K562 (cell line): ENCODE results near the gene YIF1A. TPM values are rescaled to one million over a fixed set of nuclear protein-coding genes. Genes with fewer than 3 reads are reported as not detected.

Experiments
- CBX5 ChIP-seq: IDR thresholded peaks from 2 replicates; pipeline ENCODE4 v1.6.1; 2014; ENCODE audit warnings: low read depth, borderline replicate concordance
- CSDE1 ChIP-seq, 2 experiments: fragments of 450-650 bp; IDR thresholded peaks; 2 replicates each; pipeline ENCODE4 v1.6.1; 2016; ENCODE audit warnings: mild to moderate bottlenecking in 1 of 2
- ELF1 ChIP-seq: fragments of 200-800 bp; sonication (Bioruptor generic); IDR thresholded peaks from 2 replicates; pipeline ENCODE4 v1.6.1; 2016; ENCODE audit warnings: missing genetic modification characterization, missing compliant biosample characterization
- L3MBTL2 ChIP-seq: fragments of 450-650 bp; IDR thresholded peaks from 2 replicates; pipeline ENCODE4 v1.6.1; 2016; ENCODE audit warnings: mild to moderate bottlenecking, moderate library complexity
- MBD2 ChIP-seq: sonication (generic); IDR thresholded peaks from 2 replicates; pipeline ENCODE4 v1.6.1; 2016; ENCODE audit warnings: low read depth, borderline replicate concordance
- NR2F6 ChIP-seq: fragments of 450-650 bp; formaldehyde crosslinking; IDR thresholded peaks from 2 replicates; pipeline ENCODE4 v1.4.0; 2020; ENCODE audit warnings: mild to moderate bottlenecking
- NR4A1 ChIP-seq, 2 experiments: fragments of 250-450 bp in 1 of 2; fragments of 450-650 bp in 1 of 2; sonication (Bioruptor Pico) in 1 of 2; IDR thresholded peaks; 2 replicates each; pipeline versions ENCODE4 v1.4.0 to v1.6.1; 2016 to 2020; ENCODE audit warnings: mild to moderate bottlenecking in 2 of 2, missing compliant biosample characterization in 1 of 2, missing genetic modification characterization in 1 of 2, moderate library complexity in 1 of 2
- OTX1 ChIP-seq: fragments of 450-650 bp; formaldehyde crosslinking; IDR thresholded peaks from 2 replicates; pipeline ENCODE4 v1.4.0; 2022; ENCODE audit warnings: mild to moderate bottlenecking
- POLR3G ChIP-seq: IDR thresholded peaks from 2 replicates; pipeline ENCODE4 v1.6.1; 2011; ENCODE audit not compliant: insufficient read length, insufficient replicate concordance; ENCODE audit errors: extremely low read depth
- RBM25 ChIP-seq: fragments of 200-400 bp; formaldehyde crosslinking; IDR thresholded peaks from 2 replicates; pipeline ENCODE4 v1.6.1; 2018; ENCODE audit warnings: low read length, low read depth, moderate library complexity; ENCODE audit not compliant: severe bottlenecking
- TSC22D4 ChIP-seq: fragments of 450-650 bp; IDR thresholded peaks from 2 replicates; pipeline ENCODE4 v1.6.1; 2016; ENCODE audit warnings: missing genetic modification characterization, missing biosample characterization, control low read depth
- XRCC4 ChIP-seq: IDR thresholded peaks from one replicate; pipeline ENCODE4 v1.6.1; 2011; ENCODE audit not compliant: insufficient read depth, insufficient read length; ENCODE audit errors: extremely low read depth
- ZKSCAN3 ChIP-seq: fragments of 250-450 bp; sonication (Bioruptor Pico); IDR thresholded peaks from 2 replicates; pipeline ENCODE4 v1.4.0; 2020
- ZNF444 ChIP-seq: fragments of 250-450 bp; sonication (Bioruptor Pico); IDR thresholded peaks from 2 replicates; pipeline ENCODE4 v1.4.0; 2020; ENCODE audit warnings: mild to moderate bottlenecking, moderate library complexity
- polyA plus RNA-seq, 8 experiments: library from polyadenylated mRNA; depleted of rRNA in 4 of 8; stranded (reverse) in 5 of 8; unstranded in 3 of 8; fragments of >200 nt; fragmentation: Nextera tagmentation in 2 of 8; fragmentation: Illumina TruSeq in 1 of 8; extraction: Ambion mirVana in 2 of 8; extraction: Trizol in 1 of 8; gene quantifications; 2 replicates each; pipeline versions ENCODE4 v1.2.1 to v1.2.3, GENCODE V29; 2011 to 2014; ENCODE audit warnings: inconsistent platforms in 1 of 8, missing spikeins in 1 of 8
- total RNA-seq, 7 experiments: library from RNA; depleted of rRNA in 6 of 7; stranded (reverse); fragments of >200 nt in 6 of 7; fragmentation: Illumina TruSeq in 2 of 7; extraction: Trizol in 2 of 7; gene quantifications; 2 replicates each; pipeline versions ENCODE4 v1.2.1 to v1.2.3, GENCODE V29; 2011 to 2021; ENCODE audit warnings: low replicate concordance in 1 of 7
- TF ChIP-seq, protein P1 (sequence below): conservative IDR thresholded peaks from 2 replicates; pipeline ENCODE4 v1.6.1; 2011; ENCODE audit warnings: low read depth, mild to moderate bottlenecking, low read length; ENCODE audit not compliant: control insufficient read depth
- TF ChIP-seq, protein P2 (sequence below): fragments of 250-450 bp; sonication (Bioruptor Pico); IDR thresholded peaks from 2 replicates; pipeline ENCODE4 v1.5.0; 2021
- TF ChIP-seq, protein P3 (sequence below): IDR thresholded peaks from 2 replicates; pipeline ENCODE4 v1.6.1; 2014; ENCODE audit warnings: antibody characterized with exemption
- TF ChIP-seq, protein P4 (sequence below): fragments of 250-450 bp; sonication (Bioruptor Pico); IDR thresholded peaks from 2 replicates; pipeline ENCODE4 v1.5.0; 2022; ENCODE audit warnings: mild to moderate bottlenecking
- TF ChIP-seq, protein P5 (sequence below): fragments of 450-650 bp; IDR thresholded peaks from 2 replicates; pipeline ENCODE4 v1.6.1; 2016; ENCODE audit warnings: mild to moderate bottlenecking
- TF ChIP-seq, protein P6 (sequence below): sonication (generic); formaldehyde crosslinking; IDR thresholded peaks from 2 replicates; pipeline ENCODE4 v1.8.1; 2023; ENCODE audit warnings: mild to moderate bottlenecking, missing genetic modification reagents

The YIF1A gene
- total and polyA plus RNA-seq, 9 of the 15 experiments (the other 6 are each of a cell fraction or from before 2014, with no cell fraction given) = 8.6 to 121 (median 77.2) TPM

DNA sequence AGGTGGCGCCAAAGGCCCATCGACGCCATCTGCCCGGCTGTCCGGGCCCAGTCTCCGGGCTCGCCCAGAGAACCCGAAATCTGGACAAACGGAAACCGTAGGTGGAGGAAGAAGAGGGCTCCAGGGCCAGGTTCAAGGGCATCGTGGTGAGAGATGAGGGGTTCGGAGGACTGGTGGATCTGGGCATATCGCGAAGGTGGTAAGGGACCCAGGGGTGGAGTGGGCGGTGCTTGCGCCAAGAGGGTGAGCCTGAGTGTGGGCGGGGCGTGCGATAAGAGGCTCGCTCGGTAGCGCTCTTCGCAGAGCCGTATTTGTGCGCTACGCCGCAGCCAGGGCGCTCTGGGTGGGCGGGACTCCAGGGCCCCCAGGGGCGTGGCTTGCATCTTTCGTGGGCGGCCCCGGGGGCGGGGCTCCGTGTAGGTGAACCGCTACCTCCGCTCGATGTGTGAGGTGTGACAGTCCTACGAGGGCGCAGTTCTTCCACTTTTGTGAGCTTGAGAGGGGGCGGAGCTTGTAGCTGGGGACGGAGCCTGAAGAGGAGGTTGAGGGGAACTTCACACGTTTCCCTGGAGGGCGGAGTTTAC is 23.1 kb upstream of the YIF1A start (continued):
- TF ChIP-seq, protein P1, sequence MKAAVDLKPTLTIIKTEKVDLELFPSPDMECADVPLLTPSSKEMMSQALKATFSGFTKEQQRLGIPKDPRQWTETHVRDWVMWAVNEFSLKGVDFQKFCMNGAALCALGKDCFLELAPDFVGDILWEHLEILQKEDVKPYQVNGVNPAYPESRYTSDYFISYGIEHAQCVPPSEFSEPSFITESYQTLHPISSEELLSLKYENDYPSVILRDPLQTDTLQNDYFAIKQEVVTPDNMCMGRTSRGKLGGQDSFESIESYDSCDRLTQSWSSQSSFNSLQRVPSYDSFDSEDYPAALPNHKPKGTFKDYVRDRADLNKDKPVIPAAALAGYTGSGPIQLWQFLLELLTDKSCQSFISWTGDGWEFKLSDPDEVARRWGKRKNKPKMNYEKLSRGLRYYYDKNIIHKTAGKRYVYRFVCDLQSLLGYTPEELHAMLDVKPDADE = no peak
- TF ChIP-seq CSDE1 (IDR thresholded peaks at IDR 0.05) = no peak
- TF ChIP-seq ZNF444 (CRISPR knock-in tag) = no peak
- no peak for TF ChIP-seq XRCC4
- no peak for TF ChIP-seq NR4A1 (CRISPR knock-in tag; IDR thresholded peaks at IDR 0.05)
- peak; percentile 55; the same call in 1 of the 2 replicates for TF ChIP-seq NR4A1 (tag; IDR thresholded peaks at IDR 0.05)
- no peak for TF ChIP-seq POLR3G
- TF ChIP-seq, protein P2, sequence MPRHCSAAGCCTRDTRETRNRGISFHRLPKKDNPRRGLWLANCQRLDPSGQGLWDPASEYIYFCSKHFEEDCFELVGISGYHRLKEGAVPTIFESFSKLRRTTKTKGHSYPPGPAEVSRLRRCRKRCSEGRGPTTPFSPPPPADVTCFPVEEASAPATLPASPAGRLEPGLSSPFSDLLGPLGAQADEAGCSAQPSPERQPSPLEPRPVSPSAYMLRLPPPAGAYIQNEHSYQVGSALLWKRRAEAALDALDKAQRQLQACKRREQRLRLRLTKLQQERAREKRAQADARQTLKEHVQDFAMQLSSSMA = no peak
- peak; percentile 82 for TF ChIP-seq L3MBTL2
- TF ChIP-seq ZKSCAN3 (CRISPR knock-in tag) = no peak
- TF ChIP-seq TSC22D4 (tag) = no peak
- no peak for TF ChIP-seq ELF1 (tag)
- TF ChIP-seq NR2F6 (CRISPR knock-in tag) = no peak
- no peak for TF ChIP-seq RBM25
- 0 out of 2 replicates have a peak, but pooled peaks have one; percentile 26 for TF ChIP-seq MBD2
- TF ChIP-seq, protein P3, sequence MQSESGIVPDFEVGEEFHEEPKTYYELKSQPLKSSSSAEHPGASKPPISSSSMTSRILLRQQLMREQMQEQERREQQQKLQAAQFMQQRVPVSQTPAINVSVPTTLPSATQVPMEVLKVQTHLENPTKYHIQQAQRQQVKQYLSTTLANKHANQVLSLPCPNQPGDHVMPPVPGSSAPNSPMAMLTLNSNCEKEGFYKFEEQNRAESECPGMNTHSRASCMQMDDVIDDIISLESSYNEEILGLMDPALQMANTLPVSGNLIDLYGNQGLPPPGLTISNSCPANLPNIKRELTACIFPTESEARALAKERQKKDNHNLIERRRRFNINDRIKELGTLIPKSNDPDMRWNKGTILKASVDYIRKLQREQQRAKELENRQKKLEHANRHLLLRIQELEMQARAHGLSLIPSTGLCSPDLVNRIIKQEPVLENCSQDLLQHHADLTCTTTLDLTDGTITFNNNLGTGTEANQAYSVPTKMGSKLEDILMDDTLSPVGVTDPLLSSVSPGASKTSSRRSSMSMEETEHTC = no peak
- TF ChIP-seq, protein P4, sequence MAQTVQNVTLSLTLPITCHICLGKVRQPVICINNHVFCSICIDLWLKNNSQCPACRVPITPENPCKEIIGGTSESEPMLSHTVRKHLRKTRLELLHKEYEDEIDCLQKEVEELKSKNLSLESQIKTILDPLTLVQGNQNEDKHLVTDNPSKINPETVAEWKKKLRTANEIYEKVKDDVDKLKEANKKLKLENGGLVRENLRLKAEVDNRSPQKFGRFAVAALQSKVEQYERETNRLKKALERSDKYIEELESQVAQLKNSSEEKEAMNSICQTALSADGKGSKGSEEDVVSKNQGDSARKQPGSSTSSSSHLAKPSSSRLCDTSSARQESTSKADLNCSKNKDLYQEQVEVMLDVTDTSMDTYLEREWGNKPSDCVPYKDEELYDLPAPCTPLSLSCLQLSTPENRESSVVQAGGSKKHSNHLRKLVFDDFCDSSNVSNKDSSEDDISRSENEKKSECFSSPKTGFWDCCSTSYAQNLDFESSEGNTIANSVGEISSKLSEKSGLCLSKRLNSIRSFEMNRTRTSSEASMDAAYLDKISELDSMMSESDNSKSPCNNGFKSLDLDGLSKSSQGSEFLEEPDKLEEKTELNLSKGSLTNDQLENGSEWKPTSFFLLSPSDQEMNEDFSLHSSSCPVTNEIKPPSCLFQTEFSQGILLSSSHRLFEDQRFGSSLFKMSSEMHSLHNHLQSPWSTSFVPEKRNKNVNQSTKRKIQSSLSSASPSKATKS (CRISPR knock-in tag) = no peak
- TF ChIP-seq OTX1 (CRISPR knock-in tag) = no peak
- TF ChIP-seq, protein P5, sequence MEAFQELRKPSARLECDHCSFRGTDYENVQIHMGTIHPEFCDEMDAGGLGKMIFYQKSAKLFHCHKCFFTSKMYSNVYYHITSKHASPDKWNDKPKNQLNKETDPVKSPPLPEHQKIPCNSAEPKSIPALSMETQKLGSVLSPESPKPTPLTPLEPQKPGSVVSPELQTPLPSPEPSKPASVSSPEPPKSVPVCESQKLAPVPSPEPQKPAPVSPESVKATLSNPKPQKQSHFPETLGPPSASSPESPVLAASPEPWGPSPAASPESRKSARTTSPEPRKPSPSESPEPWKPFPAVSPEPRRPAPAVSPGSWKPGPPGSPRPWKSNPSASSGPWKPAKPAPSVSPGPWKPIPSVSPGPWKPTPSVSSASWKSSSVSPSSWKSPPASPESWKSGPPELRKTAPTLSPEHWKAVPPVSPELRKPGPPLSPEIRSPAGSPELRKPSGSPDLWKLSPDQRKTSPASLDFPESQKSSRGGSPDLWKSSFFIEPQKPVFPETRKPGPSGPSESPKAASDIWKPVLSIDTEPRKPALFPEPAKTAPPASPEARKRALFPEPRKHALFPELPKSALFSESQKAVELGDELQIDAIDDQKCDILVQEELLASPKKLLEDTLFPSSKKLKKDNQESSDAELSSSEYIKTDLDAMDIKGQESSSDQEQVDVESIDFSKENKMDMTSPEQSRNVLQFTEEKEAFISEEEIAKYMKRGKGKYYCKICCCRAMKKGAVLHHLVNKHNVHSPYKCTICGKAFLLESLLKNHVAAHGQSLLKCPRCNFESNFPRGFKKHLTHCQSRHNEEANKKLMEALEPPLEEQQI = no peak
- no peak for TF ChIP-seq CBX5
- TF ChIP-seq, protein P6, sequence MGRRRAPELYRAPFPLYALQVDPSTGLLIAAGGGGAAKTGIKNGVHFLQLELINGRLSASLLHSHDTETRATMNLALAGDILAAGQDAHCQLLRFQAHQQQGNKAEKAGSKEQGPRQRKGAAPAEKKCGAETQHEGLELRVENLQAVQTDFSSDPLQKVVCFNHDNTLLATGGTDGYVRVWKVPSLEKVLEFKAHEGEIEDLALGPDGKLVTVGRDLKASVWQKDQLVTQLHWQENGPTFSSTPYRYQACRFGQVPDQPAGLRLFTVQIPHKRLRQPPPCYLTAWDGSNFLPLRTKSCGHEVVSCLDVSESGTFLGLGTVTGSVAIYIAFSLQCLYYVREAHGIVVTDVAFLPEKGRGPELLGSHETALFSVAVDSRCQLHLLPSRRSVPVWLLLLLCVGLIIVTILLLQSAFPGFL = no peak
